Smooth muscle cell of trachea (primary cell): ENCODE results near the gene CAMSAP3. TPM values are rescaled to one million over a fixed set of nuclear protein-coding genes. Genes with fewer than 3 reads are reported as not detected.

Experiments
- total RNA-seq: library from RNA; depleted of rRNA; stranded (reverse); fragments of >200 nt; gene quantifications from 2 replicates; pipeline ENCODE4 v1.2.1, GENCODE V29; 2014

Gene CAMSAP3, protein sequence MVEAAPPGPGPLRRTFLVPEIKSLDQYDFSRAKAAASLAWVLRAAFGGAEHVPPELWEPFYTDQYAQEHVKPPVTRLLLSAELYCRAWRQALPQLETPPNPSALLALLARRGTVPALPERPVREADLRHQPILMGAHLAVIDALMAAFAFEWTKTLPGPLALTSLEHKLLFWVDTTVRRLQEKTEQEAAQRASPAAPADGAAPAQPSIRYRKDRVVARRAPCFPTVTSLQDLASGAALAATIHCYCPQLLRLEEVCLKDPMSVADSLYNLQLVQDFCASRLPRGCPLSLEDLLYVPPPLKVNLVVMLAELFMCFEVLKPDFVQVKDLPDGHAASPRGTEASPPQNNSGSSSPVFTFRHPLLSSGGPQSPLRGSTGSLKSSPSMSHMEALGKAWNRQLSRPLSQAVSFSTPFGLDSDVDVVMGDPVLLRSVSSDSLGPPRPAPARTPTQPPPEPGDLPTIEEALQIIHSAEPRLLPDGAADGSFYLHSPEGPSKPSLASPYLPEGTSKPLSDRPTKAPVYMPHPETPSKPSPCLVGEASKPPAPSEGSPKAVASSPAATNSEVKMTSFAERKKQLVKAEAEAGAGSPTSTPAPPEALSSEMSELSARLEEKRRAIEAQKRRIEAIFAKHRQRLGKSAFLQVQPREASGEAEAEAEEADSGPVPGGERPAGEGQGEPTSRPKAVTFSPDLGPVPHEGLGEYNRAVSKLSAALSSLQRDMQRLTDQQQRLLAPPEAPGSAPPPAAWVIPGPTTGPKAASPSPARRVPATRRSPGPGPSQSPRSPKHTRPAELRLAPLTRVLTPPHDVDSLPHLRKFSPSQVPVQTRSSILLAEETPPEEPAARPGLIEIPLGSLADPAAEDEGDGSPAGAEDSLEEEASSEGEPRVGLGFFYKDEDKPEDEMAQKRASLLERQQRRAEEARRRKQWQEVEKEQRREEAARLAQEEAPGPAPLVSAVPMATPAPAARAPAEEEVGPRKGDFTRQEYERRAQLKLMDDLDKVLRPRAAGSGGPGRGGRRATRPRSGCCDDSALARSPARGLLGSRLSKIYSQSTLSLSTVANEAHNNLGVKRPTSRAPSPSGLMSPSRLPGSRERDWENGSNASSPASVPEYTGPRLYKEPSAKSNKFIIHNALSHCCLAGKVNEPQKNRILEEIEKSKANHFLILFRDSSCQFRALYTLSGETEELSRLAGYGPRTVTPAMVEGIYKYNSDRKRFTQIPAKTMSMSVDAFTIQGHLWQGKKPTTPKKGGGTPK
- total RNA-seq: under 0.01 TPM in 1 of 2 replicates, not detected in the other

DNA sequence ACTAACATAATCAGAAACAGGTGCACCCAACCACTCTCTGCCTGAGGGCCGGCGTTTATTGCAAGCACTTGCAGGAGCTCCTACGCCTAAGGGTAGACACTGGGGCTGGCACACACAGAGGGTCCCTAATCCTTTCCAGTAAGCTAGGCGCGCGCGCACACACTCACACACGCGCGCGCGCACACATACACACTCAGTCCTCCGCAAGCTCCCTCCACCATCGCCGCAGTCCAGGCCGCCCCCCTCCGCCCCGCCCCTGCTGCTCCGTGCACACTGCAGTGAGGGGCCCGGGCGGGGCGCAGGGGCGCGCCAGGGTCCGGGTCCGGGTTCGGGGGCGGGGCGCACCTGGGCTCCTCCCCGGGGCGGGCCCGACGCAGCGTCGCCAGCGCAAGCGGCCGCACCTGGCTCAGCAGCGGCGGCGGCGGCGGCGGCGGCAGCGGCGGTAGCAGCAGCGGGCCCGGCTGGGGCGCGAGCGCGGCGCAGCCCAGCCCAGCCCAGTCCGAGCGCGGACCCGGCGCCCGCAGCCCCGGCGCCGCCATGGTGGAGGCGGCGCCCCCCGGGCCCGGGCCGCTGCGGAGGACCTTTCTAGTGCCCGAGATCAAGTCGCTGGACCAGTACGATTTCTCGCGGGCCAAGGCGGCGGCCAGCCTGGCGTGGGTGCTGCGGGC, at the start of gene CAMSAP3:
Gene CAMSAP3, plus strand, starts transcription at position 398 of the 668 bp plus-strand sequence. Its CDS starts 140 bp downstream, at position 538.

DNA sequence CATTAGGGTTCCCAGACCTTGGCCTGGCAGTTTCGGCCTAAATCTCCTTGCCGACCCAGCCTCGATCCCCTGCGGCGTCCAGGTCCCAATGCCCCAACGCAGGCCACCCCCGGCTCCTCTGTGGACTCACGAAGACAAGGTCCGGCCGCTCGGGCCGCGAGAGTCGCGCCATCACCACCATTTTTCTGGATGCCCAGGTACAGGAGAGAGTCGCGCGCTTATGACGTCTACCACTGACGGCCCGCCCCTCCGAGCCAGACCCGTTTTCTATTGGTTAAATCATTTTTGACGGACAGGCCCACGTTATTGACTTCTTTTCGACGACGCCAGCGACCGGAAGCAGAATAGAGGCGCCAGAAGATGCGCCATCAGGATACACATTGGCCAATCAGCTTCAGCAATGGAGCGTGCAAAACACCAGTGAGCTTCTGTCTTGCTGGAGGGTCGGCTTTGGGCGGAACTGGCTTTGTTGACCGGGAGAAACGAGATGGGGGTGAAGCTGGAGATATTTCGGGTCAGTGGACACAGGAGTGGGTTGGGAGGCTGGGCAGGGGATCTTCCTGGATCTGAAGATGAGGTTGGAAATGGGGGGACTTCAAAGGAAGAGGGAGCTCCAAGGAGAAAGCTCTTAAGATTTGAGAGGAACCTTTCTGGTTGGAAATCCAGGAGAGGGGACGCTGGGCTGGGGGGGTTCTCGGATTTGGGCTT, 33.8 kb downstream of the CAMSAP3 start, which contains the start of the genes PET100 and XAB2:
Gene PET100, plus strand, starts transcription at position 447 of the 708 bp plus-strand sequence. Its CDS starts 41 bp downstream, at position 488.
Gene XAB2, minus strand, starts transcription at position 199 of the 708 bp plus-strand sequence. Its CDS starts 18 bp downstream, at position 181.

DNA sequence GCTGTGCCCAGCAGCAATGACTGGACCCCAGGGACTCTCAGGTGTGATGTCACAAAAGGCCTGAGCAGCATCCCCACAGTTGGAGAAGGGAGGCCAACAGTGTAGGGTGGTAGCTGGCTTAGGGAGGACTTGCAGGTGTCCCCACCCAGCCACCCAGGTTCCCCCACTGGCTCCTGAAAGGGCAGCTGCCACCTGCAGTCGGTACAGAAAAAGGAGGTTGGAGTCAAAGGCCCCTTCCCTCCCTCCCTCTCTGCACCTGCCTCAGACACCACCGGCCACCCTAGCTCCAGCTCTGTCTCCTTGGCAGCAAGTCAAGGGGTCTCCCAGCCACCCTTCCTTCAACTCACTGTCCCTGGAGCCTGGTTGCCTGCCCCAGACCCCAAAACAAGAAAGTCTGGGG, 38.0 kb downstream of the CAMSAP3 start, which contains the start of gene PCP2:
Gene PCP2, minus strand, starts transcription at position 22 of the 400 bp plus-strand sequence. CDS start 262 bp downstream, outside the sequence.

DNA sequence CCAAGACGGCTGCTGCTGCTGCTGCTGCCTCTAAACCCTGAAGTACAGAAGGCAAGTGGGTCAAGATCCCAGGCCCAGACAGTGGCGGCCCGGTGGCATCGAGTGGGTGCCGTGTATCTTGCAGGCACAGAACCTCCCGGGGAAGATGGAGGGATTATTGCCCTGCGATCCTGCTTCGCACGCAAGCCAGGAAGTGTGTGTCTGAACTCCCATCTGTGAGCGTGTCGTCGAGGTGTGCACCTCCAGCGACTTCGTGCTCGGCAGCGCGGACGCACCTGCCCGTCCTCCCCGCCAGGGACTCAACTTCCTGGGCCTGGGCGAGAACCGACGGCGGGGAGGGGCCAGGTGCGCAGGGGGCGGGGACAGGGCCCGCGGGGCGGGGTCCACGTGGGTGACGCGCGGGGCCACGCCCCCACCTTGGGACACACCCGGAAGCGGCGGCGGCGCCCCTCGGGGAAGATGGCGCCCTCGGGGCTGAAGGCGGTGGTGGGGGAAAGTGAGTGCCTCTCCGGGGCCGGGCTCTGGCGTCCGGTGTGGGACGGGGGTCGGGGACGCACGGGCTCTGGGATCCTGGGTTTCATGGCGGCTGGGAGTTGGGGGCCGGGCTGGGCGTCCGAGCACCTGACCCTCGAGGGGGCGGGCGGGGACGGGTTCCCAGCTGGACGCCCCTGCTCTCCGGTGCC, 41.2 kb downstream of the CAMSAP3 start, which contains the start of gene STXBP2:
Gene STXBP2, plus strand, starts transcription at position 420 of the 683 bp plus-strand sequence. Its CDS starts 40 bp downstream, at position 460.

Other genes starting within 250 kb of the CAMSAP3 start
- gene ARHGEF18, start 246.9 kb upstream of the CAMSAP3 start, total RNA-seq: 36.7 and 52.3 TPM in 2 replicates
- 4.3 and 7.1 TPM in 2 replicates for gene PEX11G, start 106.8 kb upstream of the CAMSAP3 start, total RNA-seq
- 18.0 and 42.2 TPM in 2 replicates for gene ZNF358, start 79.8 kb upstream of the CAMSAP3 start, total RNA-seq
- 7.1 and 8.4 TPM in 2 replicates for gene MCOLN1, start 73.2 kb upstream of the CAMSAP3 start, total RNA-seq
- 78.7 and 155 TPM in 2 replicates for gene PNPLA6, start 60.1 kb upstream of the CAMSAP3 start, total RNA-seq
- gene XAB2, start 33.7 kb downstream of the CAMSAP3 start, total RNA-seq: 38.7 TPM in 2 replicates
- gene PET100, start 33.9 kb downstream of the CAMSAP3 start, total RNA-seq: 7.3 and 14.4 TPM in 2 replicates
- gene PCP2, start 37.9 kb downstream of the CAMSAP3 start, total RNA-seq: not detected in 2 replicates
- 7.4 and 9.0 TPM in 2 replicates for gene STXBP2, start 41.2 kb downstream of the CAMSAP3 start, total RNA-seq
- not detected in 2 replicates for gene RETN, start 73.2 kb downstream of the CAMSAP3 start, total RNA-seq
- gene MCEMP1, start 81.2 kb downstream of the CAMSAP3 start, total RNA-seq: not detected in 2 replicates
- 55.4 and 125 TPM in 2 replicates for gene TRAPPC5, start 85.0 kb downstream of the CAMSAP3 start, total RNA-seq
- gene FCER2, start 106.3 kb downstream of the CAMSAP3 start, total RNA-seq: not detected in 2 replicates
- not detected in 2 replicates for gene CLEC4G, start 136.2 kb downstream of the CAMSAP3 start, total RNA-seq
- gene CD209, start 151.7 kb downstream of the CAMSAP3 start, total RNA-seq: not detected in 2 replicates
- gene CLEC4M, start 167.4 kb downstream of the CAMSAP3 start, total RNA-seq: not detected in 2 replicates
- 19.2 and 32.6 TPM in 2 replicates for gene EVI5L, start 234.4 kb downstream of the CAMSAP3 start, total RNA-seq